NB4 (cell line): ENCODE results near the gene MMP13.

Experiments used
- CTCF ChIP-seq: IDR thresholded peaks from one replicate; pipeline ENCODE4 v1.5.1; 2012; ENCODE audit warnings: low read depth, low read length
- MAX ChIP-seq: IDR thresholded peaks from 2 replicates; pipeline ENCODE4 v1.6.1; 2011; ENCODE audit warnings: low read depth, low read length
- MYC ChIP-seq: IDR thresholded peaks from 2 replicates; pipeline ENCODE4 v1.6.1; 2011; ENCODE audit warnings: low read depth, low read length
- POLR2A ChIP-seq: IDR thresholded peaks from 2 replicates; pipeline ENCODE4 v1.6.1; 2011; ENCODE audit warnings: mild to moderate bottlenecking; ENCODE audit not compliant: insufficient read length; ENCODE audit errors: extremely low read depth

GRCh38 chr11:102986815-102987214 lies 31.3 kb upstream of the MMP13 start:
- no peak for TF ChIP-seq POLR2A
- no peak for TF ChIP-seq CTCF
- no peak for TF ChIP-seq MAX
- no peak for TF ChIP-seq MYC
